HG03103 (cell line): ENCODE data around the gene UCKL1.
"Not testable (repeated sequence)": the region's sequence is repeated elsewhere in the genome, so short reads cannot be mapped to it uniquely, and the experiment has no call there.

Source experiments
- ATAC-seq: cut with Tn5 transposase; IDR thresholded peaks from one replicate; pipeline ENCODE4 v1.9.1; 2021; ENCODE audit warnings: low read depth; ENCODE audit not compliant: unreplicated experiment

The UCKL1 gene

DNA sequence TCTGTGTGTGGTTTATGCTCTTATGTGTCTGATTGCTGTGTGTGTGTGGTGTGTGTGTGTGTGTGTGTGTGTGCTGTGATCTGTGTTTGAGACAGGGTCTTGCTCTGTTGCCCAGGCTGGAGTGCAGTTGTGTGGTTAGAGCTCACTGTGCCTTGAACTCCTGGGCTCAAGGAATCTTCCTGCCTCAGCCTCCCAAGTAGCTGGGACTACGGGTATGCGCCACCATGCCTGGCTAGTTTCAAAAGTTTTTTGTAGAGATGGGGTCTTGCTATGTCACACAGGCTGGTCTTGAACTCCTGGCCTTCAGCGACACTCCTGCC, 16.9 kb upstream of the UCKL1 start:
- ATAC-seq, result no peak

- no peak for ATAC-seq
These were observed 16.3 kb upstream of the UCKL1 start for GRCh38 chr20:63972312-63973159.

DNA sequence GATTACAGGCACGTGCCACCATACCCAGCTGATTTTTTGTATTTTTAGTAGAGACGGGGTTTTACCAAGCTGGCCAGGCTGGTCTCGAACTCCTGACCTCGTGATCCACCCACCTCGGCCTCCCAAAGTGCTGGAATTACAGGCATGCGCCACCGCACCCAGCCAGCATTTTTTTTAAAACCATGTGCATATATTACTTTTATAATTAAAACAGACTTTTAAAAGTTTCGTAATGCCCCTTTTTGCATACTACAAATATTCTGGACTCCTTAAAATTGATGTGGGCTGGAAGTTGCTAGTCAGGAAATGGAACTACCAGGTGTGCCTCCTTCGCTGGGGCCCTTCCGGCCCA, 15.7 kb upstream of the UCKL1 start:
- ATAC-seq, result not testable (repeated sequence)

GRCh38 chr20:63970714-63971431, 14.7 kb upstream of the UCKL1 start:
- ATAC-seq, result no peak

- ATAC-seq, result no peak
These were observed 13.9 kb upstream of the UCKL1 start, which contains the start of gene ZNF512B for GRCh38 chr20:63969838-63970713. Gene ZNF512B, minus strand, starts transcription at chr20:63969930. Its CDS starts 1,980 bp downstream, at chr20:63967950.

- ATAC-seq, result no peak
These were observed 12.9 kb upstream of the UCKL1 start for GRCh38 chr20:63968928-63969760.

GRCh38 chr20:63968136-63968927, 12.1 kb upstream of the UCKL1 start:
- ATAC-seq, result no peak

DNA sequence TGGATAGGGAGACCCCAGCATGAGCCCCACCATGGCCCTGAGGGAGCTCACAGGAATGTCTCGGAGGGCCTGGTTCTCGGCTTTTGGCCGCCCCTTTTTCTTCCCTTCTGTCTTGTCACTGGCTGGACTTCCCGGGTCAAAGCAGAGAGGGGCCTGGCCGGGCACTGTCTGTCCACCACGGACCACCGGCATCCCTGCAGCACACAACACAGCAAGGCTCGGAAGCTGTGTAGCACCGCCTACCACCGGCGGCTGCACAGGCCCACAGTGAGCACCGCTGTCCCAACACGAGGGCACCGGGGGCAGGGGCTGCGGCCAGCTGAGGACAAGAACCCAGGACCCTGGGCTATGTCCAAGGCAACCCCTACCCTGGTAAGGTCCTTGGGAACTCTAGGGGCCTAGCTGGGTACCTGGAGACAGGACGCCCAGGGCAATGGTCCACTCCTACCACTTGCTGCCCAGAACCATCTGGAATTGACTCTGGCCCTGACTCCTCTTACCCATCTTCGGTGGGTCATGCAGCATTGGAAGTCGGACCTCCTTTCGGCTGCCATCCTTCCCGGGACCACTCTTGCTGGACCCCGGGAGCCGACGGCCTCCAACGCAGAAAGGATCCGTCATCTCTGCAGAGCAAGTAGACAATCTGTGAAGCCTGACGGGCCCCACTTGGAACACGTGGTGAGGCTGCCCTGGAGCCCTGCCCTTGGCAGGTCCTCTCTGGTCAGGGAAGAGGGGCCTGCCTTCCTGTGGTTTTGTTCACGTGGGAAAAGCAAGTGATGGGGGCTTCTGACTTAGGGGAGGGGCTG, 11.3 kb upstream of the UCKL1 start:
- ATAC-seq, result no peak

DNA sequence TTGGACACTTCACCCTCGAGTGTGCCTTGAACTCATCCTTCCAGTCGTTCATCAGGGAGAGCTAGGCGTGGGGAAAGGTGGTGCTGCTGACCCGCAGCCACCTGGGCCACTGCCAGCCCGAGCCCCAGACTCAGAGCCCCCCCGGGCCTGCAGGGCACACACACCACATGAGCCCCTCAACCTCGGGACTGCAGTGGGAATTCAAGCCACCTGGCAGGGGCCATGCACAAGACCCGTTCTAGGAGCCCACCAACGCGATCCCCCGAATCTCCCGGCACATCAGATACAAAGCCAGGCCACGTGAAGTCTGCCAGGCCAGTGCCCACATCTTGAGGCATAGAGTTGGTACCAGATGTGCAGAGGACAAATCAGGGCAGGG, 10.7 kb upstream of the UCKL1 start:
- no peak for ATAC-seq

GRCh38 chr20:63966172-63966943, 10.1 kb upstream of the UCKL1 start:
- ATAC-seq, result no peak

DNA sequence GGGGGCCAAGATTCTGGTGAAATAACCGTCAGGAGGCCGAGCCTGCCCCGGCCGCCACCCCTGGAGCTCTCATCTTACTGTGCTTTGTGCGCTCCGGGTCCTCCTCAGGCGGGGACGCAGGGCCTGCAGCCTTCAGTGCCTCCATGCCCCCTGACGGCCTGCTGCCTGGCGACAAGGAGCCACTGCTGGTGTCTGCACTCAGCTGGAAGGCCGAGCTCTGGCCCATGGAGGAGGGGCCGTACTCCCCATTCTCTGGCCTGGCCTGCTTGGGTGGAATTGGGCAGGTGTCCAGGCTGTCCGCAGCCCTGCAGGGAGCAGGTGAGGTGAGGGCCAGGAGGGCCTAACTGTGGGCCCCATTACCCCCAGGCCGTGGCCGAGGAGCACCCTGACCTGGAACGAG, 8.2 kb upstream of the UCKL1 start:
- no peak for ATAC-seq

GRCh38 chr20:63963784-63964301, 7.6 kb upstream of the UCKL1 start:
- ATAC-seq, result no peak

DNA sequence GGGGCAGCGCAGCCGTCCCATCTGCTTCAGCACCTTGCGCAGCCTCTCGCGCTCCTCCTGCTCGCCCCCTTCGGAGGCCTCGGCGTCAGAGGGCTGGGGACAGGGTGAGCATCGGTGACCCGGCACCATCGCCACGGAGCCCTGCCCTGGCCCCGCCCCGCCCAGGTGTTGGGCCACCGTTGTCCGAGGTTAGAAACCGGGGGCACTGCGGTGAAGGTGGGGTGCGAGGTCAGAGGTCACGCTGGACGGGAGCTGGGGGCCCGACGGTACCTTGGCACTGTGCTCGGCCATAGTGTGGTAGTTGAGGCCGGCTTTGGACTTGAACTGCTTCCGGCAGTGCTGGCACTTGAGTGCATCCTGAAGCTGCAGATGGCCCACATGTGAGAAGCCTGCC, 7.1 kb upstream of the UCKL1 start:
- no peak for ATAC-seq

GRCh38 chr20:63962426-63963347, 6.5 kb upstream of the UCKL1 start:
- ATAC-seq, result no peak

- no peak for ATAC-seq
These were observed 5.6 kb upstream of the UCKL1 start for GRCh38 chr20:63961664-63962425.
